HG02571 (cell line): Measurements from ENCODE around the gene MYLK.

Experiments used
- ATAC-seq: cut with Tn5 transposase; IDR thresholded peaks from one replicate; pipeline ENCODE4 v1.9.1; 2021; ENCODE audit warnings: mild to moderate bottlenecking, moderate library complexity; ENCODE audit not compliant: unreplicated experiment

Gene MYLK

GRCh38 chr3:123793425-123793824 lies 90.7 kb downstream of the MYLK start:
- ATAC-seq = no peak

- no peak for ATAC-seq
These were observed 91.5 kb downstream of the MYLK start for GRCh38 chr3:123792473-123793201.

- no peak for ATAC-seq
These were observed 92.2 kb downstream of the MYLK start for GRCh38 chr3:123791898-123792297.

GRCh38 chr3:123791417-123791816 lies 92.7 kb downstream of the MYLK start:
- ATAC-seq = no peak

DNA sequence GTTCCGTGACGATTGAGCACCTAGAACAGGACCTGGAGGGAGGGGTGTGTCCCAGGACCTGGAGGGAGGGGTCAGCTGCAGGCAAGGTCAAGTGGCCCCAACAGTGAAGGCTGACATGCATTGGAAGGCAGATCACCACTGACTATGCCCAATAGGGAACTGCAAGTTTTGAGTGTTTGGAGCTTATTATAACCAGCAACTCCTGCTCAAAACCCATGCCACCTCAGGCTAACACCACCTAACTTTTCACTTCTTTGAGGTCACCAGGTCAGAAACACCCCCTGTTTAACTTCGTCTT lies 93.1 kb downstream of the MYLK start:
- ATAC-seq = no peak

- no peak for ATAC-seq
These were observed 93.7 kb downstream of the MYLK start for GRCh38 chr3:123790254-123791072.

- ATAC-seq = no peak
These were observed 94.4 kb downstream of the MYLK start for GRCh38 chr3:123789760-123790159.

- no peak for ATAC-seq
These were observed 95.0 kb downstream of the MYLK start for GRCh38 chr3:123789160-123789559.

DNA sequence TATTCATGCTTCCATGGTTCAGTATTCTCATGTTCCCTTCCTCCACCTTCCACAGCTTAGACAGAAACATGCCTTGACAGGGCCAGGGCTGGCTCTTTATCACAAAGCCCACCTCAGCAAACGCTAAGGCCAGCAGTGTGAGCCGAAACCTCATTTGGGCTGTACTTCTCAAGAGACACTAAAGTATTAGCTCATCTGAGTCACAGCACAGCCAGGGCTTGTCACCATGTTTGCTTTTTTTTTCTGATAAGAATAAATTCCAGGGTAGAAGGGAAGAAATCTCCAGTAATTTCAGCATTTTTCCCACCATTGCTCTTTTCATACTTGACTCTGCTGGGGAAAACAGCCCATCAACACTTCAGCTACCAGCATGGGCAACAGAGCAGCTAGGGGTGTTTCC lies 95.4 kb downstream of the MYLK start:
- no peak for ATAC-seq

DNA sequence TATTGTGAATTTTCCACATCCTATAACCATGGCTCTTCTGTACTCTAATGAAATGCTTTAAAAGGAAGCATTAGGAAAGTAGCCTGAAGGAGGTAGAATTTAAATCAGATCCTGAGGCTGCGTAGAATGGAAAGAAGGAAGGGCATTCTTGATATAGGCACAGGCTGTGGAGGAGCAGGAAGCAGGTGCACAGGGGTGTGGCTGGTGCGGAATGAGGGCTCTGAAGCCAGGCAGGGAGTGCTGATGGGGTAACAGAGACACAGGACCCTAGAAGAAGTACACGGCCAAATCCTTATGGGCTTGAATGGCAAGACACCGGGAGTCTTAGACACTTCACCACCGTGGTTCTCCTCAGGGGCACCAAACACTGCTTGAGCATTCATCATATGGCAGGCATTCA lies 97.0 kb downstream of the MYLK start:
- no peak for ATAC-seq

- no peak for ATAC-seq
These were observed 98.5 kb downstream of the MYLK start for GRCh38 chr3:123785602-123786001.

DNA sequence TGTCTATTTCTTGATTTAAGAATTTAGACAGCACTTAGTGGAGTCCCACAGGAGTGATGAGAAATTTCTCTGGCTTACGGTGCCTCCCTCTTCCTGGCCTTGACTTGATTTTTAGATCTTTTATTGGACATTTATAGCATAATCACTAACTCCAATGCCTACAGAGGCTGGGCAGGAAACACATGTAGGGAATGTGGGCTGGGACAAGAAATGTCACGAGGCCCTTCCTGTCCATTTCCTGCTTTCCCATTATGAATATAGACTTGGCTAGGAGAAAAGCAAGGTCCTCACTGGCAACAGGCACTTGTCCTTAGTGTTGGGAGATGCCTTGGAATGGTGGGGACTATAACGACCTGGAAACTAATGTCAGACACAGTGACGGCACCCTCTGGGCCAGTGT lies 100.3 kb downstream of the MYLK start:
- ATAC-seq = no peak

DNA sequence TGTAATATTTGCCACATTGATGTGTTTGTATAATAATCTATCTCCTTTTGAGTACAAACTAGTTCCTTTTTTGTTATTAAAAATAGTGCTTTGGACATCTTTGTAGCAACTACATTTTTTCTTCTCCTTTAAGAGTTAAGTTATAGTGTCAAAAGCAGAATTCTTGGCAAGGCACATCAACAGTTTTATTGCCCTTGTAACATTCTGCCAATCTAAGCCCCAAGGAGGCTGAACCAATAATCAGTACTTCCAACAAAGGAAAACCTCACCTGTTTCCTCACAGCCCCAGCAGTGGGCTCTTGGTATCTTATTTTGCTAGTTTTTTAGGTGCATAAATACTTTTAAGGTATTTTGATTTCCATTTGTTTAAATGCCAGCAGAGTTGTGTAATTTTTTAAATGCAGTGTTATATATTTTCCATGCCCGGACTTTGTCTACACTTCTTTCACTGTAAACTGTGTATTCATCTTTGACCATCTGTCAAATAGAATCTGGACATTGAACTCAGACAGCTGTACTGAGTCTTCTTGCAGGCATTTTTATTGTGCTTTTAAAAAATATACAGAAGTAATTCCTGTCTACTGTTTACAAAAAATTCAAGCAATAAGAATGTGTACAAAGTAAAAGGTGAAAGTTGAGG lies 101.0 kb downstream of the MYLK start:
- no peak for ATAC-seq

DNA sequence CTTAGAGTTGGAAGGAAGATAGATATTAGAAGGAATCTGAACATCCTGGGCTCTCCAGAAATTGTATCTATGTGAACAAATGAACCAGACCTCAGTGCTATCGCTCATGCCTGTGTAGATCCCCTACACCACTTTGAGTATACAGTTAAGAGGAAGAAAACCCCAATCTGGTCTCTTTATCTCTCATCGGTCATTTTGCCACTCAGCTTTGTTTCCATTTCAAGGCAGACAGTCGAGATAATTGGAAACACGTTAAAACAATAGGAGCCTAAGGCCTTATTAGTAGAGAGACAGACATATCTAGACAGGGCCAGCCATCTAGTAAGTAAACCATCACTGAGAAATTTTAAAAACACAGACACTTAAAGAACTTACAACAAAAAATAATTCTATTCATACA lies 101.6 kb downstream of the MYLK start:
- no peak for ATAC-seq

- ATAC-seq = no peak
These were observed 102.4 kb downstream of the MYLK start for GRCh38 chr3:123781571-123782275.

DNA sequence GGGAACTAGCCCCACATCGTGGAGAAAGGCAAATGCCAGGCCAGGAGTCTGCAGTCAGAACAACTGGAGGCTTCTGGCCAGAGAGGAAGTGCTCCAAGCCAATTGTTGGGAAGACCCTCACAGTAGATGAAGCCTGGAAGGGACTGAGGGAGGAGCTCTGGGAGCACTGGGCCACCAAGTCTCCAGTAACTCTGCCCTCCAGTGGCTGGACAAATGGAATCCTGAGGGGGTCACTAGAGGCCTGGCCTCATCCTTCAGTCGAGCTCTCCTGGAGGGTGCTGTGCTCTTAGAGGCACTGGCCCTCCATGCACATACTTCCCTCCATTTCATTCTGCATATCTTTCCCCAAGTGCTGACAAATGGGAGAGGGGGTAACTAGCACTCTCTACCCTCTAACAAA lies 103.0 kb downstream of the MYLK start:
- no peak for ATAC-seq

GRCh38 chr3:123780656-123781055 lies 103.5 kb downstream of the MYLK start:
- no peak for ATAC-seq

- ATAC-seq = no peak
These were observed 104.4 kb downstream of the MYLK start for GRCh38 chr3:123779655-123780231.

DNA sequence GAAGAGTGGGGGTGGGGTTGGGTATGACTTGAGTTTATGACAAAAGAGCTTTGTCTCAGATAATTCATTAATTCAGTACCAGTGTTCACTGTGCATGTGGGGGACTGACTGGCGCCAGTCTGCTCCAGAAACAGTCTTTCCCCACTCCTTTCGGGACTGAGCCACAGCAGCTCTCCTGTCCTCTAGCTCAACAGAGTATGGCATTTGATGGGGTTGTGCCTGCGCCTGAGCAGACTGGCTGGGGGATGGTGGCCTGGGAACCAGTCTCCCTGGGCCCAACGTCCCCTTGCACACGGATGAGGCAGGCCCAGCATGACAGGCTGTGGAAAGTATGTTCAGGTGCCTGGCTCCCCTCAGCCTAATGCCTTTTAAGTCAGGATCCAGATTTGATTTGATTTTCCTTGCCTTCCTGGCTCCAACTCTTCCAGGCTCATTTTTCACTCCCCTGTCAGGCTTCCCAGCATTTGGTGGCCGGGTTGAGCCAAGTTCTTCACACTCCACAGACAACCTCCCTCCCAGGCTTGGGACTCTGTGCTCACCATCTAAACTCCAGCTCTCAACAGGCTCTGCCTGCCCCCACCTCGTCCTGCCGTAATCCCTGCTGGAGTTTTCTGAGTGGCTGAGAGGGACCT lies 105.0 kb downstream of the MYLK start:
- ATAC-seq = no peak

- ATAC-seq = no peak
These were observed 105.6 kb downstream of the MYLK start for GRCh38 chr3:123778525-123778924.
